ENCODE results near the gene TRAPPC10.

TRAPPC10 gene

DNA sequence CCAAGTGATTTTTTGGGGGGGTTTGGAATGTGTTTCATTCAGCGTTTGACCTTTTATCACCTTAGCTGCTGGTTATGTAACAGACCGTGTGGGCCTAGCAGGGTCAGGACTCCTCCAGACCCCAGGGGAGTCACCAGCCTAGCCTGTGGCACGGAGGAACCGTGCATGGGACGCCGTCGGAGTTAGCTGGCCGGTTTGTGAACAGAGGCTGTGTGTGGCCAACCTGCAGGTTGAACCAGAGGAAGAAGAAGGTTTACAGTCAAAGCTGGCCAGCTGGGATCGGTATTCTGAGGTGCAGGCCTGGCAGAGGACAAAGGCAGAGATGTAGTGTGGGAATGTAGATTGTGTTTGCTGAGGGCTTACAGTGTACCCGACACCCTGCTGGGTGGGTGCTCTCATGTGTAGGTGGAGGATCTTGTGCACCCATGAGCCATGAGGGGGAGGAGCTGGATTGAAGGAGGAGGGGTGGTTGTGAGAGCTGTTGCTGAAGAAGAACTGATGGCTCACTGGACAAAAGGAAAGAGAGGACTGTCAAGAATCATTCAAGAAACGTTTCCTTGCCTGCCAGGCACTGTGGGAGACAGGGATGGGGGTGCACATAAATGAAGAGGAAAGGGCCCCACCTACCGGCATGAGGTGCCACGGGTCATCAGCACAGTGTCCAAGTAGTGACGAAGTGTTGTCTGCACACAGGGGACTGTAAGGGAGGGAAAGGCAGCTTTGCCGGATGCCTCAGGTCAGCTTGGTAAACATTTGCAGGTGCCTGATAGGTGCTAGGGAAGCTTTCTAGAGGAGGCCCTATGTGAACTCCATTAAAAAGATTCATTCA is 55.1 kb downstream of the TRAPPC10 start:
- DNase-seq = no peak

DNA sequence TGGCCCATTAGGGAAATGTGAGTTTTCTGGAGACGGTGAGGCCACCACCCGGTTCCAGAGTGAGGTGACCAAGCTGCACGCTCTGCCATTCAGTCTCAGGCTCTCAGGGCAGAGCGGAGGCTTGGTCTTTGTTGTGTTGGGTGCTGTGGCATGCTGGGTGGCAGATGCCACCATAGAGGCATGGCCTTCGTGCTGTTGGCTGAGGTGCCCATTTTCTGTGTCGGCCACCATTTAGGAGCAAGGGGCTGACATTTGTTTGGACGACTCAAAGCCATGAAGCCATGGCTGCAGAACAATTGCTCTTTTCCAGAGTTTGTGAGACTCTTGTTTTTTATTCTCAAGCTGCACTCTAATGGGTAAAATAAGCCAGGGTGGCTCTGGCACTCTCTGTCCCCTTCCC is 58.3 kb downstream of the TRAPPC10 start:
- no peak for DNase-seq

DNA sequence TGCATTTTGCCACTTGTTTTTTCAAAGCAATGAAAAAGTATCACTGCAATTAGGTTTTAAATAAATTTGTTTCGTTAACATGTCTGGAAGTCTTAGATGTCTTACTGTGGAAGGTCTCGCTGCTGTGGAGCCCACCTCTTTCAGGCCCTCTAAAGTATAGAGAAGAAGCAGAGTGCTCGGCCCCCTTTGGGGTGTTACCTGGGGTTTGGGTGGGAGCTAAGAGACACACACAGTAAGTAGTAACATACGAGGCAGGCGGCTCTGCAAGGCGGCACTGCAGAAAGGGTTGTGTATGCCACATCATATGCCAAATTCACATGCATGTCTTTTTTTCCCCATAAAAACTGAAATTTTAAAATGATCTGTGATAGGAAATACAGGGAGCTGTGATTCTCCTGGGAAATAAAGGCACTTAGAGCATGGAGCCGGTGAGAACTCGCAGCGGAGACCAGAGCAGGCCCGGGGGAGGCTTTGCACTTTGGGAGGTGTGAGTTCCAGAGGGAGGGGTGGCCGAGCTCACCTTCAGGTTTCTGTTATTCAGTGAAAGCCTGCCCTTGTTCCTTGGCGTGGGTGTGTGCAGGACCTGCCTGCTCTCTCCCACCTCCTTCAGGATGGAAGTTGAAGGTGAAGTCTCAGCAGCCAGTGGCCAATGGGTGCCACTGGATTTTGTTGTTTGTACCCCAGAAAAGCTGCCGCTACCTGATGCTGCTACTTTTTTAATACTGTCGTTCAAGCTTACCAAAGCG is 59.4 kb downstream of the TRAPPC10 start:
- DNase-seq = no peak

GRCh38 chr21:44072111-44072510 is 60.0 kb downstream of the TRAPPC10 start:
- DNase-seq = no peak

DNA sequence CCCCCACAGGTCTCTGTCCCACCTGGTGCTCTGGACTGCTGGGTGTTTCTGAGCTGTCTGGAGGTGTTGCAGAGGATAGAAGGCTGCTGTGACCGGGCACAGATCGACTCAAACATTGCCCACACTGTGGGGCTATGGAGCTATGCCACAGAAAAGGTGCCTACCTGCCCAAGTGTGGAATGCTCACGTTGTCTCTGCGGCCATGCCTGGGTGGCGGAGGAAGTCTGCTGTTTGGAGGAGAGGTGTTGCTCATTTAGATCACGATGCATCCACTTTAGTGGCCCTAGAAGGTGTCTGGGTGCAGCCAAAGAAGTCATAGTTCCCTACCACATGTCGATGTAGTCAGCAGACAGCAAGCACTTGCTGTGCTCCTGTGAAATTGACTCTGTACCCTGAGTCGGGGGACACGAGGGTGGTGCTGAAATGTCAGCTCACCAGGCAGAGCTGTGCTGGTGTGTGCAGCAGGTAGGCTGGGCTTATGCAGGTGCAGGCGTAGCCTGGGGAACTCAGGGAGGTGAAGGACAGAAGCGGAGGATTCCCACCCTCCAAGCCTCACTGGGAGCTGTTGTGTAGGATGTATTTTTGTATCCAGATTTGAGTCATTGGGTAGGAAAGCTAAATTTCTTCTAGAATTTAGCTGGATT is 62.3 kb downstream of the TRAPPC10 start:
- DNase-seq = no peak

DNA sequence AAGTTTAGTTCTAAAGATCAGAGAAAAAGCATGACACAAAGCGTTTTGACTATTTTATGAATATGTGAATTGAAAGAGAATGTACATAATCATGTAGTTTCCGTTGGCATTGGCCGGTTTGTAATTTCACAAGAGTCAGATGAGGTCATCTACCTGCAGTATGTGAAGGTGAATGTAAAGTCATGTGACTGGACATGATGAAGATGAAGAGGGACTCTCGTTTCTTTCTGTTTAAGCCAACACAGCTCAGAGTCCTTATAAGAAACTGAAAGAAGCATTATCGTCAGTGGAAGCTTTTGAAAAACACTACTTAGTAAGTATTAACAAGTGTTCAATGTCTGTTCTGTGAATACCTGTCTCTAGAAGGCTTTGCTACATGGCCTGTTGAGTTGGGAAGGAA is 64.2 kb downstream of the TRAPPC10 start:
- DNase-seq = no peak

DNA sequence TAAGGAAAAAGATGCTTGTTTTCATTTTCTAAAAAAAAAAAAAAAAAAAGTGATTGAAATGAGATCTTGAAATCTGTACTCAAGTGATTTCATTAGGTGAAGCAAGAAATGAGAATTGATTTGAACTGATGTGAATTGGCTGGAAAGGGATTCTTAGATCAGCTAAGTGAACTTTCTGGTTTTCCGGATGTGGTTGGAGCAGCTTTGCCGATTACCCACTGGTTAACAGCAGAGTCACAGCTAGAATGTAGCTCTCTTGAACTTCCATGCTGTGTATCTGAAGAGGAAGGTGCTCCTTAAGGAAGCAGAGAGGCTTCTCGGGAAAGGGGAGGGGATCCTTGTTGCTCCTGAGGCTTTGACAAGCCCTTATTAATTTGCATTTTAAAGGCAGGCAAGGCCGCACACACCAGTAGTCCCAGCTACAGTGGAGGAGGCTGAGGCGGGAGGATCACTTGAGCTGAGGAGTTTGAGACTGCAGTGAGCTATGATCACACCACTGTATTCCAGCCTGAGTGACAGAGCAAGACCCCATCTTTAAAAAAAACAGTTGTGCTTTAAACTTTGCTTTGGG is 66.4 kb downstream of the TRAPPC10 start:
- no peak for DNase-seq

- DNase-seq = no peak
Observed at GRCh38 chr21:44079446-44079845, 67.3 kb downstream of the TRAPPC10 start.

- no peak for DNase-seq
Observed at GRCh38 chr21:44079846-44080245, 67.7 kb downstream of the TRAPPC10 start.

- DNase-seq = no peak
Observed at GRCh38 chr21:44082648-44083440, 70.7 kb downstream of the TRAPPC10 start.

GRCh38 chr21:44083631-44084291 is 71.7 kb downstream of the TRAPPC10 start:
- DNase-seq = no peak

DNA sequence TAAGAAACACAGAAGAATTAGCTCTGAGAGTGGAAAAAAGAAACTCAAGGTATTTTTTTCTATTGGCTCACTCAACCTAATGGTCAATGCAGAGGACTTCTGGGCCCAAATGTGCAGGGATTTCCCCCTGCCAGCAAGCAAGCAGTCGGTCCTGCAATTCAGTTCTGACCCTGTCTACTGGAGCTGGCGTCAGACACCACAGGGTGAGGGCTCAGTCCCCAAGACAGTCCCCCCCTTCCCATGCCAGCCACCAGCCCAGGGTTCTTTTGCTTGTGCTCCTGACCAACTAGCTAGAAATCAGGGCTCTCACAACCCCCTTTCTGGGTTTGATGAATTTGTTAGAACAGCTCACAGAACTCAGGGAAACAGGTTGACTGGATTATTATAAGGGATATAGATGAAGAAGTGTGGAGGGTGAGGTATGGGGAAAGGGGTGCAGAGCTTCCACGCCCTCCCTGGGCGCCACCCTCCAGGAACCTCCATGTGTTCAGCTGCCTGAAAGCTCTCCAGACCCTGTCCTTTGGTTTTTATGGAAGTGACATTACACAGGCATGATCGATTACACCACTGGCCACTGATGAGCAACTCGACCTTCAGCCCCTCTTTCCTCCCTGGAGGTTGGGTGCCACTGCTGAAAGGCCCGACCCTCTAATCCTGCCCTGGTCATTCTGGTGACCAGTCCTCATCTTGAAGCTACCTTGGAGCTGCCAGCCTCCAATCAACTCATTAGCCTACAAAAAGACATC is 72.6 kb downstream of the TRAPPC10 start:
- no peak for DNase-seq

- no peak for DNase-seq
Observed at GRCh38 chr21:44085491-44086321, 73.6 kb downstream of the TRAPPC10 start.

DNA sequence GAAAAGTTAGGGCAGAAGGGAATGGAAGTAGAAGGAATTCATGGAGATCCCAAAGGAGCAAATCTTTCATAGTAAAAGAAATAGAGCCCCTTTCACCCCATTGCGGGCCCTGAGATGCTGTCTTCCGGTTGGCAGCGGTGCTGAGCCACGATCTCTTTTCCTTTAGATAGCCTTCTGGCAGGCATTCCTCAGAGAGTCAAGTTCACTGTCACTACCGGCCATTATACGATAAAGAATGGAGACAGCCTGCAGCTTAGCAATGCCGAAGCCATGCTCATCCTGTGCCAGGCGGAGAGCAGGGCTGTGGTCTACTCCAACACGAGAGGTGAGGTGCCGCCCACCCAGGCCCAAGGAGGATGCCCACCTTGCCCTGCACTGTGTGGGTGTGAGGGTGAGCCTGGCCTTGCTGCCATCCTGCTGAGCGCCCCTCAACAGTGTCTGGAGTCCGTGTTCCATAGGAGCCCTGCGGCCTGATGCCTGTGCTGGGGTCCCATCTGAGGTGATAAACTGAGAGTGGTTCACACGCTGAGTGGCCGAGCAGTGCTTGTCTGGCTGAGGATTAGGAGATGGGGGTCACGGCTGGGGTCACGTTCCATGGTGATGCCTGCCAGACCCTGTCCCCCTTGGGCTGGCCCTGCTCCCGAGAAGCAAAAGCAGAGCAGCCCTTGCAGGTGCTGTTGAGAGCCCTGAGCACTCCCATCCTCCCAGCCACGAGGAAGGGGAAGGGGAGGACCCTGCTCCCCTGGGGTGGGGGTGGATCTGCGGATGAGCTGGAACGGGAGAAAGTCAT is 74.7 kb downstream of the TRAPPC10 start:
- DNase-seq = no peak

DNA sequence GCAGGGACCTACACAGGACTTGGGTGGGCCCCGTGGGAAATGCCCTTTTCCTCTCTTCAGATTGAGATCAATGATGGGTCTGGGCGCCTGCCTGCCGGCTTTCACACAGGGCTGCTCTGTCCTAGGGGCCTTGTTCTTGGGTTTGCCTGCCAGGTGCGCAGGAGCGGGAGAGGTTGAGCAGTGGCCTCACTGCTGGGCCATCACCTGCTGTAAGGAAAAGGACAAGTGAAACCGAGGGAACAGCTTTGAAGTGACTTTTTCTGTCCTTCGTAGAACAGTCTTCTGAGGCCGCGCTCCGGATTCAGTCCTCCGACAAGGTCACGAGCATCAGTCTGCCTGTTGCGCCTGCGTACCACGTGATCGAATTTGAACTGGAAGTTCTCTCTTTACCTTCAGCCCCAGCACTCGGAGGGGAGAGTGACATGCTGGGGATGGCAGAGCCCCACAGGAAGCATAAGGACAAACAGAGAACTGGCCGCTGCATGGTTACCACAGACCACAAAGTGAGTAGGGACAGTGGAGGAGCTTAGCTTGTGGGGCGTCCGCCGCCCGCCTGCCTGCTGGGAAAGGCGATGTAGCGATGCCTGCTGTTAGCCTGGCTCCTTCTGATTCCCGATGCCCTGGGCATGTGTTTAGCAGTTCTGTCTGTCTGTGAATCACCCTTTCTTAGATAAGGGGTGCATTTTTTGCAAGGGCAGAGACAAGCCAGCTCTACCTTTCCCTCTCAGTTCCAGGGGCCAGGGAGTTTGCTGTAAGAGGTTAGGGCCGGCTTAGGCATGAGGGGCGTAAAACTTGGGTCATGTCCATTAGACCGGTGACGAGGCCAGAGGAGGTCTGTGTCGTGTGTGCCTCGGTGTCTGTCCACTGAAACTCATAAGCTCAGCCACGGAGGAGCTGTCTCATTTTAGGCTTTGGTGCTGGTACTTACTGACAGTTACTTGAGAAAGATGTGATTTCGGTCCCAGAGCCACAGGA is 75.6 kb downstream of the TRAPPC10 start:
- no peak for DNase-seq

DNA sequence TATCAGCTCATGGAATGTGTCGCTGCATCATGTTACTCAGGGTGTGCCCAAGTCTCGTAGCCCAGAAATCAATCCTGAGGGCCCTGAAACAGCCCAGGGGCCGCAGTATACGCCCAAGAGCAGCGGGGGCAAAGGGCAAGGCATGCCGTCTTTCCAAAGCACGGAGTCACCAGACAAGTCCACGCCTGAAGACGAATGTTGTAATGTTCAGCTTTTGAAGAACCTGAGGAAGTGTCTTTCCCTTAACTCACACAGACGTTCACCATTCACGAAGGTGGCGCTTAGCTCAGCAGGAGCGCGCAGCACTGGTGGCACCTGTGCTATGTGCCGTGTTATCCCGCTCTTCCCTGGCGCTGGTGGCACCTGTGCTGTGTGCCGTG is 76.3 kb downstream of the TRAPPC10 start:
- no peak for DNase-seq

GRCh38 chr21:44089001-44089911 is 77.1 kb downstream of the TRAPPC10 start:
- no peak for DNase-seq
